GM21825 (cell line): ENCODE results near the gene NPEPPS.
A peak's percentile ranks its signal among the peaks of the same experiment; 100 is the strongest.

Experiments
- ATAC-seq: cut with Tn5 transposase; IDR thresholded peaks from one replicate; pipeline ENCODE4 v1.9.1; 2021; ENCODE audit warnings: mild to moderate bottlenecking, moderate library complexity; ENCODE audit not compliant: unreplicated experiment

Gene NPEPPS

GRCh38 chr17:47628014-47628566 is 97.2 kb downstream of the NPEPPS start:
- ATAC-seq: no peak

DNA sequence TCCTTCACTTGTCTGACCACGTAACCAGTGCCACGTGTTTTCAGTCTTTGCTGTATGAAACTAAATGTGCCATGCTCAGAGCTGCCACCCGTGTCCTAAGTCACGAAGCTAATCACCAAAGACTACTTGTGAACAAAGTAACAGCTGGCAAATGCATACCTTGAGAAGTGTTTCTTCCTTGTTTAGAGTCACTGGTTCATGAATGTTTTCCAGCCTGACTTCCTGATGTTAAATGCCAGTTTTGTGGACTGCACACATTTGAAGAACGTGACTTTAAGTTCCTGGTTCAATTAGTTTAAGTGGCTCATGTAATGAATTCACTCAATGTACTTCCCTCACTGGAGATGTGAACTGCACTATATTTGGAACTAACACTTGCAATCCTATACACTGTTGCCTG is 98.9 kb downstream of the NPEPPS start:
- no peak for ATAC-seq

- ATAC-seq: no peak
Observed at GRCh38 chr17:47630614-47631013, 99.7 kb downstream of the NPEPPS start.

- ATAC-seq: no peak
Observed at GRCh38 chr17:47632991-47633390, 102.1 kb downstream of the NPEPPS start.

GRCh38 chr17:47633996-47634395 is 103.1 kb downstream of the NPEPPS start:
- no peak for ATAC-seq

- ATAC-seq: no peak
Observed at GRCh38 chr17:47634870-47635269, 104.0 kb downstream of the NPEPPS start.

DNA sequence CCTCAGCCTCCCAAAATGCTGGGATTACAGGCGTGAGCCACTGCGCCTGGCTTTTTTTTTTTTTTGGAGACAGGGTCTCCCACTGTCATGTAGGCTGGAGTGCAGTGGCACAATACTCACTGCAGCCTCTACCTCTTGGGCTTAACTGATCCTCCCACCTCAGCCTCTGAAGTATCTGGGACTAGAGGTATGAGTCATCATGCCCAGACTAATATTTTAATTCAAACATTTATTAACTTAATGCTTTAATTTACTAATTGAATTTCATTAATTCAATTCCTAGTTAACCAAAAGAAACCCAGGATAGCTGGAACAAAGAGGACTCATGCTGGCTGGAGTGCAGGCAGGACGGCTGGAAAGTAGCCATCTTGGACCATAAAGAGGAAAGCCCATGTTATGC is 104.8 kb downstream of the NPEPPS start:
- ATAC-seq: no peak

DNA sequence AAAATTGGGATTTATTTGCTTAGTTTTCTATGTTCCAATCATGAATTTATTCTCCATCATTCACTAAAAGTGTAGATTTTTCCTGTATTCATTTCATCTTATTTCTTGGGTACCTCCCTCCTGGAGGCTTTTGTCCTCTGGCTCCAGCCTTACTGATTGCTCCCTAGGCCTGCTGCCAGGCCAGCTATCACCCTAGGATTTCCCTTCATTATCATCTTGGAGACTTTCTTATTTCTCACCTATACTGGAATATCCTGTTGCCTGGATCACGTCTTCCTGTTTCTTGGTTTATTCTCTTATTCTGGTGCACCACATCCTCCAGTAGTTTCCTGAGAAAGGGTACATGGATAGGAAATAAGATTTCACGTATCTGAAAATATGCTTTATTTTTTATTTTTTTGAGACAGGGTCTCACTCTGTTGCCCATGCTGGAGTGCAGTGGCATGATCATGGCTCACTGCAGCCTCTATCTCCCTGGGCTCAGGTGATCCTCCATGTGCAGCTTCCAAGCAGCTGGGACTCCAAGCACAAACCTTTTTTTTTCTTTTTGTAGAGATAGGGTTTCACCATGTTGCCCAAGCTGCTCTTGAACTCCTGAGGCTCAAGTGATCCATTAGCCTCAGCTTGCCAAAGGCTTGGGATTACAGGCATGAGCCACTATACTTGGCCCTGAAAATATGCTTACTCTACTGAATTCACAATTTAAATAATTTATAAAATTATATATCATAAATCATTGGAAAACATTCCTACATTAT is 105.5 kb downstream of the NPEPPS start:
- no peak for ATAC-seq

GRCh38 chr17:47638903-47639302 is 108.0 kb downstream of the NPEPPS start:
- ATAC-seq: no peak

DNA sequence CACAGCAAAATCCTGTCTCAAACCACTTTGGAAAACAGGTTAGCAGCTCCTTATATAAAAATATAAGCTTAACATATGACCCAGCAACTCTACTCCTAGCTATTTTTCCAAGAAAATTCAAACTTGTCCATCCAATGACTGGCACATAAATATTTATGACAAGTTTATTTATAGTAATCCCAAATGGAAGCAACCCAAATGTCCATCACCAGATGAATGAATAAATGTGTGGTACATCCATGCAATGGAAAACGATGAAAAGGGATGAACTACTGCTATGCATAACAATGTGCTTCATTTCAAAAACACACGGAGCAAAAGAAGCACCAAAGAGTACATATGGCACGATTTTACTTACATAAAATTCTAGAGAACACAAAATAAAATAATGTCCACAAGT is 109.2 kb downstream of the NPEPPS start:
- no peak for ATAC-seq

- no peak for ATAC-seq
Observed at GRCh38 chr17:47641202-47641601, 110.3 kb downstream of the NPEPPS start.

- no peak for ATAC-seq
Observed at GRCh38 chr17:47643116-47643515, 112.2 kb downstream of the NPEPPS start.

DNA sequence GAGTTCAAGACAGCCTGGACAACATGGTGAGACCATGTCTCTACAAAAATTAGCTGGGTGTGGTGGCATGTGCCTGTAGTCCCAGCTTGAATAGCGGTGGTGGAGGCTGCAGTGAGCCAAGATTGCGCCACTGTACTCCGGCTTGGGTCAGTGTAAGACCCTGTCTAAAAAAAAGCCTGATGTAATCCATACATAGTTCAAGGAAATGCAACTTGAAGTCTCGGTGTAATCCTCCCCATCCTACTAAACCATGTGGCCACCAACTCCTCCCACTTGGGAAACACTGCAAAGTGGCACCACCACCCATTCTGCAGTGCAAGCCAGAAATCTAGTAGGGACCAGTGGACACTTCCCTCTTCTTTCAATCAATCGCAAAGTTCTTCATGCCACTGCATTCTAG is 113.4 kb downstream of the NPEPPS start:
- no peak for ATAC-seq

DNA sequence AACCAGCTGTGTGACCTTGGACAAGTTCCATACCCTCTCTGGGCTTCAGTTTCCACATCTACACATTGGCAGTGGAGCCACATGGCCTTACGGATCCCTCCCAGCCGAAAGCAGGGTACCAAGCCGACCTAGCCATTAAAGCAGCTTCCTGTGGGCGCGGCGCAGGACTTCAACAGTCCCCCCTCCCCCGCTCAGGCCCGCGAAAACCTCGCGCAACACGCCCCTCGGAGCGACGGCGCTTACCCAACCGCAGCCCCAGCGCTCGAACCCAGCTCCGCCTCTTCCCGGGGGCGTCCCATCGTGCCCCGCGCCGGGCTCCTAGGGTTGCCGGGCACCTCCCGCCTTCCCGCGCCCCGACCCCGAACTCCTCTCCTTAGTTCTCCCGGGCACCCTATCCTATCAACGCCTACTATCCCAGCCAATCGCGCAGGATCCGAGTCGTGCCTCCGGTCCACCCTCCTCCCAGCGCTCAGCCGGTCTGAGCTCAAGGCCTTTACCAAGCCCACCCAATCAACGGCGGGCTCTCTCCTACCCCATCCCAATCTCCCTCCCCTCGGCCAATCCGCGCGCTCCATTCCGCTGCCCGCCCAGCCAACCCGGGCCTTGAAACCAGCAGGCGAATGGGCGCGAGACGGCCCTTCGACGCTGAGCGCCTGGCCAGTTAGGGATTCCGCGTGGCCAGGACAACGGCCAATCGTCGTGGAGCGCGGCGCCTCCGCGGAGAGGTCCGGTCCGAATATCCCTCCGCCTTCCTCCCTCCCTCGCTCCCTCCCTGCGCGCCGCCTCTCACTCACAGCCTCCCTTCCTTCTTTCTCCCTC is 118.5 kb downstream of the NPEPPS start, which contains the start of gene KPNB1:
TSS of gene KPNB1 (plus strand) at position 767 of the 819 bp plus-strand sequence. CDS start 326 bp downstream, outside the sequence.
- peak; percentile 71 for ATAC-seq

- peak; percentile 2 for ATAC-seq
Observed at GRCh38 chr17:47649972-47650524, 119.1 kb downstream of the NPEPPS start.

DNA sequence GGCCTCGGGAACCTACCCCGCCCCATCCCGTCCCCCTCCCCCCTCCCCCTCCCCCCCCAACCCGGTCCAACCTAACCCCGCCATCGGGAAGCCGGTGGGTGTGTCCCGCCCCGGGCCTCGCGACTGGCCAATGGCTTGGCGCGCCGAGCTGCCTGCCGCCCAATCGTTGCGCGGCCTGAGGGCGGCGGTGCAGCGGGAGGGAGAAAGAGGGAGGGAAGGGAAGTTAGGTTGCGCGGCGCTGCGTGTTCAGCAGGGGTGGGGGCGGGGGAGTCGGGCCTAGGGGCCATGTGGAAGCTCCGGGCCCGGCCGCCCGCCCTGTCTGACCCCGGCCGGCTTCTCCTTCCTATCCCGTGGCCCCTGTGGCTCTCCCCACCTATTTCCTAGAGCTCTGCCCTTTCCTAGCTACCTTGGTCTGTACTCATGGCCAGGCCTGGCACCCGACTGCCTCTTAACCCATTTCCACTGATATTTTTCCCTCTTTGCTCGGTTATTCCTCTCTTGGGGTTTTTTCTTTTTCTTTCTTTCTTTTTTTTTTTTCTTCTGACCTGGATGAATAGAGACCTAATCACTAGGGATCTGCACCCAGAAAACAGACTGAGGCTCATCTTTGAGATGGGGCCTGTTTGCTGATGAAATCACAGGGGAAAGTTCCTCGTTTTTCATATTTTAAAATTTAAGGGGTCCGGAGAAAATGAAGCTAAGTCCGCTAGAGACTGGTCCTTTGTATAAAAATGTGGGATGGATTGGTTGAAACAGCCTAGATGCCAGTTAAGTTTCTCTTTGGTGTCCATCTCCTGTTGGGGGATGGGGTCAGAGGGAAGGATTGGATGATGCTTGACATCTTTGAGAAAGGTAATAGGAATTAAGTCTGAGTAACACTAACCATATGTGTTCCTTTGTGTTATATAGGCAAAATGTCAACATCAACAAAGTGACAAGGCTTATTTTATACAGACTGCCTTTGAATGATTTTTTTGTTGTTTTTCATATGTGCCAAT is 119.9 kb downstream of the NPEPPS start:
- peak; percentile 49 for ATAC-seq

GRCh38 chr17:47651704-47652103 is 120.8 kb downstream of the NPEPPS start:
- ATAC-seq: no peak

GRCh38 chr17:47652570-47652969 is 121.7 kb downstream of the NPEPPS start:
- ATAC-seq: no peak

DNA sequence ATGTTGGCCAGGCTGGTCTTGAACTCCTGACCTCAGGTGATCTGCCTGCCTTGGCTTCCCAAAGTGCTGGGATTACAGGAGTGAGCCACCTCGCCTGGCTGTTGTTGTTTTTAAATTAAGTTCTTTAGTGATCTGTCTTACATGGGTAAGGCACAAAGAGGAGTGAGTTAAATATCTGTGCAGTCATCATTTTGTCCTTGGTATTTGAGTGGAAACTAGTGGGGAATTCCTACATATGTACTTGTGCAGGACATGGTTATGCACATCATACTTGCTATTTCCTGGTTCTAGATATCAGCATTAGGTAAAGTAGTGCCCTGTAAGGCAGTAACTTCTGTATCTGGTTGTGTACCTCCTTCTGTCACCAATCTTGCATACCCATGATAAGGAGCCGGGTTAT is 122.5 kb downstream of the NPEPPS start:
- no peak for ATAC-seq

- no peak for ATAC-seq
Observed at GRCh38 chr17:47654991-47655390, 124.1 kb downstream of the NPEPPS start.
